Activated T-helper 1 cell treated with anti-CD3 and anti-CD28 coated beads, Interleukin-2, amount 50 U/mL, for 16 hours (primary cell): ENCODE data around the gene MRTFA.
"Not testable (repeated sequence)": the region's sequence is repeated elsewhere in the genome, so short reads cannot be mapped to it uniquely, and the experiment has no call there.

Source experiments
- DNase-seq, 2 donors: peaks; one replicate each; pipeline ENCODE4 v3.0.0-alpha.2; 2020; ENCODE audit warnings: low read depth in 1 of 2, low spot score in 1 of 2

The MRTFA gene

GRCh38 chr22:40628354-40629042 is 8.0 kb downstream of the MRTFA start:
- no peak for DNase-seq

- no peak for DNase-seq
Measured at GRCh38 chr22:40627612-40628011, 8.9 kb downstream of the MRTFA start.

- no peak for DNase-seq
Measured at GRCh38 chr22:40626851-40627250, 9.7 kb downstream of the MRTFA start.

GRCh38 chr22:40625794-40626193 is 10.7 kb downstream of the MRTFA start:
- not testable (repeated sequence) for DNase-seq

GRCh38 chr22:40625281-40625680 is 11.2 kb downstream of the MRTFA start:
- DNase-seq: not testable (repeated sequence)

GRCh38 chr22:40624770-40625169 is 11.7 kb downstream of the MRTFA start:
- no peak for DNase-seq

- no peak for DNase-seq
Measured at GRCh38 chr22:40621309-40622151, 15.0 kb downstream of the MRTFA start.

- no peak for DNase-seq
Measured at GRCh38 chr22:40620464-40621046, 16.0 kb downstream of the MRTFA start.

- DNase-seq: no peak
Measured at GRCh38 chr22:40618400-40618799, 18.1 kb downstream of the MRTFA start.

- no peak for DNase-seq
Measured at GRCh38 chr22:40616578-40616977, 19.9 kb downstream of the MRTFA start.

GRCh38 chr22:40613067-40613466 is 23.5 kb downstream of the MRTFA start:
- DNase-seq: no peak

GRCh38 chr22:40612291-40612751 is 24.2 kb downstream of the MRTFA start:
- no peak for DNase-seq

GRCh38 chr22:40611606-40612005 is 24.9 kb downstream of the MRTFA start:
- no peak for DNase-seq

GRCh38 chr22:40610329-40610850 is 26.1 kb downstream of the MRTFA start:
- DNase-seq: no peak

GRCh38 chr22:40609216-40609615 is 27.3 kb downstream of the MRTFA start:
- DNase-seq: no peak

GRCh38 chr22:40607506-40607905 is 29.0 kb downstream of the MRTFA start:
- DNase-seq: no peak

- no peak for DNase-seq
Measured at GRCh38 chr22:40606306-40606705, 30.2 kb downstream of the MRTFA start.

GRCh38 chr22:40605761-40606160 is 30.8 kb downstream of the MRTFA start:
- no peak for DNase-seq

GRCh38 chr22:40603088-40603605 is 33.4 kb downstream of the MRTFA start:
- DNase-seq: no peak

GRCh38 chr22:40602231-40602630 is 34.3 kb downstream of the MRTFA start:
- no peak for DNase-seq

GRCh38 chr22:40599731-40600130 is 36.8 kb downstream of the MRTFA start:
- no peak for DNase-seq
